ENCODE results near the gene SGCB. TPM values are rescaled to one million over a fixed set of nuclear protein-coding genes. Genes with fewer than 3 reads are reported as not detected.
A peak's percentile ranks its signal among the peaks of the same experiment; 100 is the strongest.

The SGCB gene
- total RNA-seq, 6 donors from 2014 or later = 6.2 to 30.3 (median 15.4) TPM

GRCh38 chr4:52057196-52057595, 19.1 kb upstream of the SGCB start:
- DNase-seq = no peak
- Histone ChIP-seq H3K9me3 (no peaks in the 10 kb centered on the region), H3K27ac (no peak overlapping the region), H3K36me3 (no peaks in the 10 kb centered on the region), H3K4me3 (no peak overlapping the region), H3K27me3 (no peaks in the 10 kb centered on the region), H3K4me1 (peaks cover 9 to 24% (median 19%) of the 10 kb centered on the region in 4 donors)
- TF ChIP-seq POLR2AphosphoS5 (IDR thresholded peaks at IDR 0.05) = no peak
- TF ChIP-seq, protein P1, sequence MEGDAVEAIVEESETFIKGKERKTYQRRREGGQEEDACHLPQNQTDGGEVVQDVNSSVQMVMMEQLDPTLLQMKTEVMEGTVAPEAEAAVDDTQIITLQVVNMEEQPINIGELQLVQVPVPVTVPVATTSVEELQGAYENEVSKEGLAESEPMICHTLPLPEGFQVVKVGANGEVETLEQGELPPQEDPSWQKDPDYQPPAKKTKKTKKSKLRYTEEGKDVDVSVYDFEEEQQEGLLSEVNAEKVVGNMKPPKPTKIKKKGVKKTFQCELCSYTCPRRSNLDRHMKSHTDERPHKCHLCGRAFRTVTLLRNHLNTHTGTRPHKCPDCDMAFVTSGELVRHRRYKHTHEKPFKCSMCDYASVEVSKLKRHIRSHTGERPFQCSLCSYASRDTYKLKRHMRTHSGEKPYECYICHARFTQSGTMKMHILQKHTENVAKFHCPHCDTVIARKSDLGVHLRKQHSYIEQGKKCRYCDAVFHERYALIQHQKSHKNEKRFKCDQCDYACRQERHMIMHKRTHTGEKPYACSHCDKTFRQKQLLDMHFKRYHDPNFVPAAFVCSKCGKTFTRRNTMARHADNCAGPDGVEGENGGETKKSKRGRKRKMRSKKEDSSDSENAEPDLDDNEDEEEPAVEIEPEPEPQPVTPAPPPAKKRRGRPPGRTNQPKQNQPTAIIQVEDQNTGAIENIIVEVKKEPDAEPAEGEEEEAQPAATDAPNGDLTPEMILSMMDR (IDR thresholded peaks at IDR 0.05) = no peak
- TF ChIP-seq POLR2A (IDR thresholded peaks at IDR 0.05) = no peak
- TF ChIP-seq EP300 (IDR thresholded peaks at IDR 0.05) = no peak
- no peak for ATAC-seq (ENCODE audit: low FRiP score in 2 of 2)

- Histone ChIP-seq H3K4me3 (no peak overlapping the region), H3K9me3 (no peaks in the 10 kb centered on the region), H3K36me3 (no peaks in the 10 kb centered on the region), H3K4me1 (peaks cover 18 to 33% (median 24%) of the 10 kb centered on the region in 4 donors), H3K27me3 (peaks cover 0 to 9% (median 5%) of the 10 kb centered on the region in 4 donors), H3K27ac (no peak overlapping the region)
- TF ChIP-seq POLR2A (IDR thresholded peaks at IDR 0.05) (no peak), POLR2AphosphoS5 (IDR thresholded peaks at IDR 0.05) (no peak), EP300 (IDR thresholded peaks at IDR 0.05) (no peak)
- TF ChIP-seq, protein P1 (IDR thresholded peaks at IDR 0.05) = no peak
- DNase-seq = no peak
- 89 to 95% methylated on average over 3 of the region's 3 CpGs for WGBS, 2 donors
- no peak for ATAC-seq (ENCODE audit: low FRiP score in 2 of 2)
Observed at GRCh38 chr4:52054254-52054653, 16.2 kb upstream of the SGCB start.

GRCh38 chr4:52052475-52052780, 14.3 kb upstream of the SGCB start:
- DNase-seq = peak in 1 of 2 donors; percentile 36
- no peak overlapping the region for H3K27ac ChIP-seq
- TF ChIP-seq POLR2A (IDR thresholded peaks at IDR 0.05) = no peak
- TF ChIP-seq EP300 (IDR thresholded peaks at IDR 0.05) = no peak
- TF ChIP-seq, protein P1 (IDR thresholded peaks at IDR 0.05) = no peak
- no peak for TF ChIP-seq POLR2AphosphoS5 (IDR thresholded peaks at IDR 0.05)
- no peaks in the 10 kb centered on the region for H3K9me3 ChIP-seq
- peak; percentile 24 to 54 for ATAC-seq (ENCODE audit: low FRiP score in 2 of 2)
- peaks cover 8 to 23% (median 18%) of the 10 kb centered on the region in 4 donors for H3K4me1 ChIP-seq
- H3K27me3 ChIP-seq = peaks cover 0 to 9% (median 5%) of the 10 kb centered on the region in 4 donors
- WGBS, 2 donors = 7 to 25% methylated on average over 7 of the region's 7 CpGs
- peak overlapping the region in 3 of 4 donors; percentile 57 to 61 (median 57) for H3K4me3 ChIP-seq
- no peaks in the 10 kb centered on the region for H3K36me3 ChIP-seq

- ATAC-seq (ENCODE audit: low FRiP score in 2 of 2) (peak; percentile 84 to 96), DNase-seq (peak; percentile 86 to 91)
- TF ChIP-seq POLR2A (IDR thresholded peaks at IDR 0.05) = no peak
- TF ChIP-seq EP300 (IDR thresholded peaks at IDR 0.05) = no peak
- TF ChIP-seq, protein P1 (IDR thresholded peaks at IDR 0.05) = no peak
- no peak for TF ChIP-seq POLR2AphosphoS5 (IDR thresholded peaks at IDR 0.05)
- H3K27me3 ChIP-seq = peaks cover 0 to 9% (median 5%) of the 10 kb centered on the region in 4 donors
- H3K36me3 ChIP-seq = no peaks in the 10 kb centered on the region
- no peaks in the 10 kb centered on the region for H3K9me3 ChIP-seq
- peak overlapping the region in 3 of 4 donors; percentile 17 to 57 (median 49) for H3K27ac ChIP-seq
- H3K4me3 ChIP-seq = peak overlapping the region in 3 of 4 donors; percentile 57 to 61 (median 57)
- peaks cover 8 to 23% (median 16%) of the 10 kb centered on the region in 4 donors for H3K4me1 ChIP-seq
- WGBS, 2 donors = 6 to 14% methylated on average over 27 to 46 of the region's 46 CpGs
Observed at GRCh38 chr4:52051615-52052474, 13.7 kb upstream of the SGCB start.

All from upper lobe of left lung (tissue), 6 donors.